K562 (cell line): ENCODE results near the gene TBX1. TPM values are rescaled to one million over a fixed set of nuclear protein-coding genes. Genes with fewer than 3 reads are reported as not detected.

Source experiments
- BRD4 ChIP-seq: fragments of 200-600 bp; sonication (generic); IDR thresholded peaks from 2 replicates; pipeline ENCODE4 v1.6.1; 2017; ENCODE audit warnings: inconsistent platforms
- HDAC6 ChIP-seq: IDR thresholded peaks from 2 replicates; pipeline ENCODE4 v1.6.1; 2012; ENCODE audit warnings: low read depth, mild to moderate bottlenecking, control low read depth, inconsistent platforms, low read length, moderate library complexity
- HDAC8 ChIP-seq: fragments of 450-650 bp; IDR thresholded peaks from 2 replicates; pipeline ENCODE4 v1.6.1; 2016; ENCODE audit warnings: mild to moderate bottlenecking, missing genetic modification characterization, moderate library complexity, missing compliant biosample characterization
- HNRNPLL ChIP-seq: fragments of 200-400 bp; formaldehyde crosslinking; IDR thresholded peaks from 2 replicates; pipeline ENCODE4 v1.6.1; 2017; ENCODE audit warnings: low read length, low read depth, mild to moderate bottlenecking; ENCODE audit not compliant: poor library complexity, severe bottlenecking
- JUND ChIP-seq, 2 experiments: IDR thresholded peaks; 2 replicates in 1 of 2; 3 replicates in 1 of 2; pipeline ENCODE4 v1.6.1; 2011; ENCODE audit warnings: borderline replicate concordance in 2 of 2, low read depth in 2 of 2, low read length in 2 of 2, improper control_type of control experiment in 1 of 2, missing biosample characterization in 1 of 2, missing genetic modification characterization in 1 of 2, missing genetic modification reagents in 1 of 2
- MEIS2 ChIP-seq: fragments of 450-650 bp; IDR thresholded peaks from 2 replicates; pipeline ENCODE4 v1.6.1; 2014; ENCODE audit warnings: mild to moderate bottlenecking; ENCODE audit not compliant: partially characterized antibody
- SIN3B ChIP-seq: fragments of 450-650 bp; IDR thresholded peaks from 2 replicates; pipeline ENCODE4 v1.6.1; 2017; ENCODE audit warnings: low read depth, mild to moderate bottlenecking, moderate library complexity
- ZBTB40 ChIP-seq, 2 experiments: fragments of 450-650 bp in 1 of 2; sonication (generic) in 1 of 2; formaldehyde crosslinking in 1 of 2; IDR thresholded peaks; 2 replicates each; pipeline versions ENCODE4 v1.7.1 to v1.9.0; 2016 to 2022; ENCODE audit warnings: inconsistent platforms in 1 of 2, mild to moderate bottlenecking in 1 of 2, missing genetic modification reagents in 1 of 2
- ZNF280A ChIP-seq: fragments of 450-650 bp; IDR thresholded peaks from 2 replicates; pipeline ENCODE4 v1.6.1; 2018; ENCODE audit warnings: mild to moderate bottlenecking, low read depth; ENCODE audit not compliant: partially characterized antibody
- polyA plus RNA-seq, 8 experiments: library from polyadenylated mRNA; depleted of rRNA in 4 of 8; stranded (reverse) in 5 of 8; unstranded in 3 of 8; fragments of >200 nt; fragmentation: Nextera tagmentation in 2 of 8; fragmentation: Illumina TruSeq in 1 of 8; extraction: Ambion mirVana in 2 of 8; extraction: Trizol in 1 of 8; gene quantifications; 2 replicates each; pipeline versions ENCODE4 v1.2.1 to v1.2.3, GENCODE V29; 2011 to 2014; ENCODE audit warnings: inconsistent platforms in 1 of 8, missing spikeins in 1 of 8
- total RNA-seq, 7 experiments: library from RNA; depleted of rRNA in 6 of 7; stranded (reverse); fragments of >200 nt in 6 of 7; fragmentation: Illumina TruSeq in 2 of 7; extraction: Trizol in 2 of 7; gene quantifications; 2 replicates each; pipeline versions ENCODE4 v1.2.1 to v1.2.3, GENCODE V29; 2011 to 2021; ENCODE audit warnings: low replicate concordance in 1 of 7
- TF ChIP-seq, protein P1 (sequence below), 2 experiments: IDR thresholded peaks in 1 of 2; conservative IDR thresholded peaks in 1 of 2; 2 replicates each; pipeline ENCODE4 v1.6.1; 2016; ENCODE audit warnings: low read depth in 2 of 2, mild to moderate bottlenecking in 1 of 2, missing compliant biosample characterization in 1 of 2, missing genetic modification characterization in 1 of 2, moderate library complexity in 1 of 2

TBX1 gene
- total and polyA plus RNA-seq, 9 of the 15 experiments (the other 6 are each of a cell fraction or from before 2014, with no cell fraction given) = 0.07 to 35.0 (median 3.9) TPM

DNA sequence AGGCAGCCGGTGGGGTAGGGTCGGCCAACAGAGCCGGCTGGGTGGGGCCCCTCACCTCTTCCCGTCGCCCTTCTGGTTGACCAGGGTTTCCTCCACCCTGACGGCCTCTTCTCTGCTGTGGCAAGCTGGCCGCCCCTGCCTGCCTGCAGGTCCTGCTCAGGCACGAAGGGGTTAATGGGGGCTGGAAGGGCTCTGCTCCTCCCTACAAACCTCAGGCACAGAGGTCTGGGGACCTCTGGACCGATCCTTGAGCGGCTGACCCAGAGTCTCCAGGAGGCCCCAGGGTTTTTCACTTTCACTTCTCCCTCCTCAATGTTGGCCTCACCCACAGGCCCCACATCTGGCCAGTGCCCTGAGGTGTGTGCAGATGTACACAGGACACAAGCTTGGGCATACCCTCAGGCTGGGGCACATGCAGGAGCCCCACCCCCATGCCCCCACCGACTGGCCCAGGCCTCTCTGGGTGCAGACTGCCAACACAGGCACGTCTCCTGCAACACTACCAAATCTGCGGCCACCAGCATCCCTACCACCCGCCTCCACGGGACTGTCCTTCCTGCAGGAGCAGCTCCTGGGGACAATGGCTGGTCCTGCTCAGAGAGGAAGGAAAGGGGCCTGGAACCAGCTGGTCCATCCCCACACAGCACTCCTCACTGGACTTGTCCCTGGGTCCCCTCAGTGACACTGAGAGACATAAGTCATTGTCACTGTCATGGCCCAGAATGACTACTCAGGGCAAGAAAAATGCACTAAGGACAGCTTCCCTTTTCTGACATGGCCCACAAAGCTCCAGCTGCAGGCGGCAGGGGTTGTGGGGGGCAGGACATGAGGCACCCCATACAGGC, 3.2 kb upstream of the TBX1 start (continued):
- TF ChIP-seq HDAC8 (tag) = 0 out of 2 replicates have a peak, but pooled peaks have one; percentile 29
- 0 out of 2 replicates have a peak, but pooled peaks have one; percentile 38 for TF ChIP-seq HDAC6
- TF ChIP-seq, protein P1, sequence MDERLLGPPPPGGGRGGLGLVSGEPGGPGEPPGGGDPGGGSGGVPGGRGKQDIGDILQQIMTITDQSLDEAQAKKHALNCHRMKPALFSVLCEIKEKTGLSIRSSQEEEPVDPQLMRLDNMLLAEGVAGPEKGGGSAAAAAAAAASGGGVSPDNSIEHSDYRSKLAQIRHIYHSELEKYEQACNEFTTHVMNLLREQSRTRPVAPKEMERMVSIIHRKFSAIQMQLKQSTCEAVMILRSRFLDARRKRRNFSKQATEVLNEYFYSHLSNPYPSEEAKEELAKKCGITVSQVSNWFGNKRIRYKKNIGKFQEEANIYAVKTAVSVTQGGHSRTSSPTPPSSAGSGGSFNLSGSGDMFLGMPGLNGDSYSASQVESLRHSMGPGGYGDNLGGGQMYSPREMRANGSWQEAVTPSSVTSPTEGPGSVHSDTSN (CRISPR knock-in tag; IDR thresholded peaks at IDR 0.05; ENCODE audit: low read depth) = no peak
- TF ChIP-seq, protein P1 (tag; conservative IDR thresholded peaks at IDR 0.05; ENCODE audit: low read depth) = peak; percentile 76
- peak; percentile 4; the same call in 1 of the 2 replicates for TF ChIP-seq JUND (IDR thresholded peaks at IDR 0.05; ENCODE audit: borderline replicate concordance, low read depth, low read length)
- no peak for TF ChIP-seq JUND (tag; IDR thresholded peaks at IDR 0.05; ENCODE audit: borderline replicate concordance, low read depth, low read length)
- peak; percentile 90 for TF ChIP-seq MEIS2
- TF ChIP-seq ZNF280A = no peak
- TF ChIP-seq SIN3B = peak; percentile 34; the same call in 1 of the 2 replicates
- TF ChIP-seq BRD4 = peak; percentile 20; the same call in 1 of the 2 replicates
- no peak; the same call in 1 of the 2 replicates for TF ChIP-seq ZBTB40 (IDR thresholded peaks at IDR 0.05)
- peak; percentile 56 for TF ChIP-seq ZBTB40 (CRISPR knock-in tag; IDR thresholded peaks at IDR 0.05)
- TF ChIP-seq HNRNPLL = peak; percentile 15
